ENCODE results near the gene OR8J3.

DNA sequence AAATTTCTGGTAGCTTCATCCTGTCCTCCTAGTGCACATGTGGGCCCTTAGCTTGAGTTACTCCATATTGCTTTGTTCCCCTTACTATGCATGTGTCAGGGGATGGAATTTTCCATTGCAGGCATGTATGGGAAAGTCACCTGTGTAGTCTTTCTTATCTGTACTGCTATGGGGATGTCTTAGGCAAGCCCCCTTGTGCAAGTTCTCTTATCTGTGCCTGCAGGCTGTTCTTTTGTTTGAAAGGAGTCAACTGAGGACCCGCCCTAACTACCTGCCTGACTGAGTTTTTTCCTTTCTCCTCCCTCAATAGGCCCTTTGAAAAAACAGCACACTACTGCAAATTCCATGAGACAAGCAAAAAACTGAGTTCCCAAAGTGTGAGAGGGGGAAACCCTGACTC lies 11.4 kb upstream of the OR8J3 start:
- TF ChIP-seq ARNT (IDR thresholded peaks at IDR 0.05) (no peak), ELF4 (IDR thresholded peaks at IDR 0.05) (no peak), SP1 (IDR thresholded peaks at IDR 0.05) (no peak), HDGF (IDR thresholded peaks at IDR 0.05; ENCODE audit: borderline replicate concordance) (no peak)

Measured in HEK293T (cell line).